ENCODE data around the gene DYNC2LI1. TPM values are rescaled to one million over a fixed set of nuclear protein-coding genes. Genes with fewer than 3 reads are reported as not detected.

Gene DYNC2LI1
- total RNA-seq, 1 donor from 2014 or later: 22.7 TPM

GRCh38 chr2:43778233-43778632 lies 4.4 kb downstream of the DYNC2LI1 start:
- ATAC-seq (no peak), DNase-seq (no peak)
- intact Hi-C loops (cut with DNase I): no loop called here
- TF ChIP-seq CTCF (IDR thresholded peaks at IDR 0.05): no peak
- no peak overlapping the region for H3K4me3 ChIP-seq
- H3K9me3 ChIP-seq: no peaks in the 10 kb centered on the region
- H3K36me3 ChIP-seq: no peaks in the 10 kb centered on the region
- H3K4me1 ChIP-seq: peaks cover 11% of the 10 kb centered on the region
- no peaks in the 10 kb centered on the region for H3K27me3 ChIP-seq (ENCODE audit: low read depth)
- H3K27ac ChIP-seq: no peak overlapping the region

GRCh38 chr2:43787895-43788294 lies 14.1 kb downstream of the DYNC2LI1 start:
- intact Hi-C loops (cut with DNase I): no loop called here
- H3K9me3 ChIP-seq: no peaks in the 10 kb centered on the region
- peaks cover 67% of the 10 kb centered on the region for H3K36me3 ChIP-seq
- no peaks in the 10 kb centered on the region for H3K4me1 ChIP-seq
- ATAC-seq (no peak), DNase-seq (no peak)
- no peak overlapping the region for H3K27ac ChIP-seq
- TF ChIP-seq CTCF (IDR thresholded peaks at IDR 0.05): no peak
- H3K27me3 ChIP-seq (ENCODE audit: low read depth): no peaks in the 10 kb centered on the region
- H3K4me3 ChIP-seq: no peak overlapping the region

- DNase-seq (no peak), ATAC-seq (no peak)
- H3K27me3 ChIP-seq (ENCODE audit: low read depth): no peaks in the 10 kb centered on the region
- no peaks in the 10 kb centered on the region for H3K4me1 ChIP-seq
- no peak overlapping the region for H3K4me3 ChIP-seq
- H3K9me3 ChIP-seq: no peaks in the 10 kb centered on the region
- no peak for TF ChIP-seq CTCF (IDR thresholded peaks at IDR 0.05)
- no peak overlapping the region for H3K27ac ChIP-seq
- peaks cover 67% of the 10 kb centered on the region for H3K36me3 ChIP-seq
- intact Hi-C loops (cut with DNase I): no loop called here
Measured at GRCh38 chr2:43788646-43789045, 14.8 kb downstream of the DYNC2LI1 start.

GRCh38 chr2:43790147-43790546 lies 16.3 kb downstream of the DYNC2LI1 start:
- intact Hi-C loops (cut with DNase I): no loop called here
- Histone ChIP-seq H3K4me3 (no peak overlapping the region), H3K27ac (no peak overlapping the region), H3K27me3 (ENCODE audit: low read depth) (no peaks in the 10 kb centered on the region), H3K4me1 (no peaks in the 10 kb centered on the region), H3K9me3 (no peaks in the 10 kb centered on the region), H3K36me3 (peaks cover 62% of the 10 kb centered on the region)
- ATAC-seq (no peak), DNase-seq (no peak)
- TF ChIP-seq CTCF (IDR thresholded peaks at IDR 0.05): no peak

- H3K9me3 ChIP-seq: no peaks in the 10 kb centered on the region
- no peaks in the 10 kb centered on the region for H3K27me3 ChIP-seq (ENCODE audit: low read depth)
- ATAC-seq: no peak
- no peak for TF ChIP-seq CTCF (IDR thresholded peaks at IDR 0.05)
- peak overlapping the region; percentile 4 for H3K27ac ChIP-seq
- intact Hi-C loops (cut with DNase I): no loop called here
- H3K4me1 ChIP-seq: no peaks in the 10 kb centered on the region
- no peak overlapping the region for H3K4me3 ChIP-seq
- no peak for DNase-seq
- H3K36me3 ChIP-seq: peaks cover 65% of the 10 kb centered on the region
Measured at GRCh38 chr2:43791035-43791765, 17.4 kb downstream of the DYNC2LI1 start.
